Tongue (tissue), 2 donors: ENCODE data around the gene CYLD. TPM values are rescaled to one million over a fixed set of nuclear protein-coding genes. Genes with fewer than 3 reads are reported as not detected.
A peak's percentile ranks its signal among the peaks of the same experiment; 100 is the strongest.

Source experiments
- DNase-seq: peaks from one replicate; pipeline ENCODE4 v3.0.0-alpha.2; 2015
- total RNA-seq: library from RNA; depleted of rRNA; stranded (reverse); fragments of >200 nt; gene quantifications from one replicate; pipeline ENCODE4 v1.2.3, GENCODE V29; 2014

The CYLD gene
- total RNA-seq, 1 donor from 2014 or later, result 60.7 TPM

GRCh38 chr16:50781518-50781917, 39.6 kb downstream of the CYLD start:
- DNase-seq, result no peak

GRCh38 chr16:50789757-50790156, 47.9 kb downstream of the CYLD start:
- no peak for DNase-seq

DNA sequence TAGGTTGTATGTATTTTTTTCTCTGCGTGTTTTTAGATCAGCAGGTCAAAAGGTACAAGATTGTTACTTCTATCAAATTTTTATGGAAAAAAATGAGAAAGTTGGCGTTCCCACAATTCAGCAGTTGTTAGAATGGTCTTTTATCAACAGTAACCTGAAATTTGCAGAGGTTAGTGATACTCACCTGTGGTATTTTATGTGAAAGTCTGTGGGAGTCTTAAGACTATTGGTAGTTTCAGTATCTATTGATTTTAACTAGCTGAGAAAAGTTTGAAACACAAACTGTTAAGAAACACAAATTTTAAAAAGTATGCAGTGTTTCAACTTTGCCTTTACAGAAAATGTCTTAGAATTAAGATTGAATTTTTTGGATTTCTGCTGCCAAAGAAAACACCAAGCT, 49.6 kb downstream of the CYLD start:
- no peak for DNase-seq

- no peak for DNase-seq
Observed at GRCh38 chr16:50796829-50797228, 54.9 kb downstream of the CYLD start.

DNA sequence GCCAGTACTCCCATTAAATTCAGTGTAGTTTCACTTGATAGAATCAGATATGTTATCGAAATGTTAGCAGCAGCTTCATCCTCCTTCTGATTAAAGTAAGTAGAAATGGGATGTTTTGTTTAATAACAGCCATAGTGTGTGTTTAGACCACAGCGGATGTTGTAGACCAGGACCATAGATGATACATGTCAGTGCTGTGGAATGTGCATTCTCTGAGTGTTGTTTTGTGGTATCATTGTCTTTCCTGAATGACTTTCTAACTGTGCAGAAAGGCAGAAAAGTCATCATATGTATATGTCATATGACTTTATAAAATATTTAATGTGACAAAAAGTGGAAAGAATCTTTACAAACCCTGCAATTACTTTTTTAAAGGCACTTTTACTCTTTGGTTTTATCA, 55.6 kb downstream of the CYLD start:
- DNase-seq, result no peak

- no peak for DNase-seq
Observed at GRCh38 chr16:50800074-50800473, 58.2 kb downstream of the CYLD start.

DNA sequence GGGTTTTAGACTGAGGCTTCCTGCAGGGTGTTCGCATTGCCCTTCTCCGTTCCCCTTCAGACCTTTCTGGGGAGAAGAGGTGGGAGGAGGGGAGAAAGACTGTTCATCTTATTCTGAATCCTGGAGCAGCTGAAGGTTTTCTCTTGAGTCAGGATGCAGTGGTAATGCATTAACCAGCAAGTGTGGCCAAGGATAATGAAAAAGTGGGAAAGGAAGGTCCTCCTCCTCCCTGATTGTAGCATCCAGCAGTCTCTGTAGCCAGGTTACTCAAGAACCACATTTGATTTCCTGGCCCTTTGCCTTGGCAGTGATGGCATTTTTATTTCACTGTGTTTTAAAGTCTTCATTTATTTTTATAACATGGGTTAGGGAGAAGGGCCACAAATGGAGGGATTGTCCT, 59.1 kb downstream of the CYLD start:
- DNase-seq, result no peak

GRCh38 chr16:50802000-50802399, 60.1 kb downstream of the CYLD start:
- no peak for DNase-seq

GRCh38 chr16:50802961-50803360, 61.1 kb downstream of the CYLD start:
- no peak for DNase-seq

- DNase-seq, result no peak
Observed at GRCh38 chr16:50804290-50804907, 62.5 kb downstream of the CYLD start.

DNA sequence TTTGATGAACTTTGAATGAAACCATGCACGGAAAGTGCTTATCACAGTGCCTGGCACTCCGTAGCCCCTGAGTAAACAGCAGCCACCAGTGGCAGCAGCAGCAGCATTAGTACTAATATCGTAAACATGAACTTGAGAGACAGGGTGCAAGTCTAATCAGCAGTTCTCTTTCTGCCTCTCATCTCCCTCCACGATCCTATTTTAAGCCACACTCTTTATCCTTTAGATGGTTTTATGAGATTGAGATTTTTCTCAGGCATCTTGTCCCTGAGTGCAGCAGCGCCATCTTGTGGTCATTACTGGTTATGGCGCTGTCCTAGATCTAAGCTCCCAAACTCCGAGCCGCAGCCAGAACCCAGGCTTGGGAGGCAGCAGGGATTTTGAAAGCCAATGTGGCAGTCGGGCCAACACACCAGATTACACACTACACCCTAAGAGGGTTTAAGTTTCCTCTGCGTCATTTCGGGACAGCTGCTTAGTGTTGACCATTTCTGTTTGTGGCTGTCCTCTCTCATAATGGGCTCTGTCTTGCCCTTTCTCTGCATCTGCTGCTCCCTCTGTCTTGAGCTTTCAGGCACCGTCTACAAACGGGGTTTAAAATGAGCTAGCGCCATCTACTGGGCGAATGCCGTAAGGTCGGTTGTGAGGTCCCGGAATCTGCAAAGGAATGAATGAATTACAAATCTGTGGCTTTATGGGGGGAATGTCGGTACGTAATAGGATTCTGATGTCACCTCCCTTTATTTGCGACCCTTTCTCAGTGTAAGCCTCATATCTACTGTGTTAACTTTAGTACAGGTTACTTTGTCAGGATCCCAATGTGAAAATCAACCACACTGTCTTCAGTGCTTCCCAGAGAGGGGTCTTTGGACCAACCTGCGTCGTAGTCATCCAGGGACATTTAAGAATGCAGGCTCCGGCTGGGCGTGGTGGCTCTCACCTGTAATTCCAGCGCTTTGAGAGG, 64.5 kb downstream of the CYLD start:
- peak; percentile 98 for DNase-seq

- DNase-seq, result no peak
Observed at GRCh38 chr16:50808929-50809538, 67.1 kb downstream of the CYLD start.

GRCh38 chr16:50809561-50809960, 67.7 kb downstream of the CYLD start:
- DNase-seq, result no peak

DNA sequence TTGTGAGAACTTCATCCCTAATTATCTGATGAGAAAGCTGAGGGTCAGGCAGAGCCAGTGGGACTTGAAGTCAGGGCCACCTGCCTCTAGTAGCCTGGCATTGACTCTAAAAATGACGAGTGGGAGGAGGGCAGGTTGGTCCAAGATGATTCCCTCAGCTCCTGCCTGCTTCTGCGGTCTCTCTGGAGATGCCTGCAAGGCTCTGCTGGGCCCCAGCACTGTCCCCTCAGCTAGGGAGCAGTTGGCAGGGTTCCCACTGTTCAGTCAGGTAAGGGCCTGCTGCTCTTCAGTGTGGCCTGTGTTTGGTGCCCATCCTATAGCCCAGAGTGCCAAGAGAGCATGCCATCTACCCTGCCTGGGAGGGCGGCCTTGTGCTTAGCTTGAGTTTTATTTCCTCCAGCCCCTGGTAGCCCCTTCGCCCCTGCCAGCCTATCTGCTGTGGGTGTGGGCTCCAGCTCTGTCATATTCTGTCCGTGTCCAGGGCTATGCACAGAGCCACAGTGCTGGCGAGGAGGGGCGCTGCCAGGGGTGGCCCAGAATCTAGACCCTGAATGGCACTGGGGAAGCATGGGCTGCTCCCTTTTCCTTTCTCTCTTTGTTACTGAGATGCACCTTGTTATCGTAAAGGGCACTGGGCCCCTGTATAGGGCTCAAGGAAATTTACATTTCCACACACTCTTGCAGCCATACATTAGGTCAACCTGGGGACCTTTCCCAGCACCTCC, 68.5 kb downstream of the CYLD start:
- no peak for DNase-seq

GRCh38 chr16:50812046-50812445, 70.2 kb downstream of the CYLD start:
- DNase-seq, result no peak

- peak; percentile 32 for DNase-seq
Observed at GRCh38 chr16:50812876-50813466, 71.1 kb downstream of the CYLD start.

DNA sequence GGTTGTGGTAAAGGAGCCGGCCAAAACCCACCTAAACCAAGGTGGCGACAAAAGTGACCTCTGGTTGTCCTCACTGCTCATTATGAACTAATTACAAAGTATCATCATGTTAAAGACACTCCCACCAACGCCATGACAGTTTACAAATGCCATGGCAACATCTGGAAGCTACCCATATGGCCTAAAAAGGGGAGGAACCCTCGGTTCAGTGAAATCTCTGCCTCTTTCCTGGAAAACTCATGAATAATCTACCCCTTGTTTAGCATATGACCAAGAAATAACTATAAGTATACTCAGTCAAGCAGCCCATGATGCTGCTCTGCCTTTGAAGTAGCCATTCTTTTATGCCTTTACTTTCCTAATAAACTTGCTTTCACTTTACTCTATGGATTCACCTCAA, 72.2 kb downstream of the CYLD start:
- DNase-seq, result no peak

- DNase-seq, result no peak
Observed at GRCh38 chr16:50814541-50814940, 72.7 kb downstream of the CYLD start.

- no peak for DNase-seq
Observed at GRCh38 chr16:50815382-50815781, 73.5 kb downstream of the CYLD start.

DNA sequence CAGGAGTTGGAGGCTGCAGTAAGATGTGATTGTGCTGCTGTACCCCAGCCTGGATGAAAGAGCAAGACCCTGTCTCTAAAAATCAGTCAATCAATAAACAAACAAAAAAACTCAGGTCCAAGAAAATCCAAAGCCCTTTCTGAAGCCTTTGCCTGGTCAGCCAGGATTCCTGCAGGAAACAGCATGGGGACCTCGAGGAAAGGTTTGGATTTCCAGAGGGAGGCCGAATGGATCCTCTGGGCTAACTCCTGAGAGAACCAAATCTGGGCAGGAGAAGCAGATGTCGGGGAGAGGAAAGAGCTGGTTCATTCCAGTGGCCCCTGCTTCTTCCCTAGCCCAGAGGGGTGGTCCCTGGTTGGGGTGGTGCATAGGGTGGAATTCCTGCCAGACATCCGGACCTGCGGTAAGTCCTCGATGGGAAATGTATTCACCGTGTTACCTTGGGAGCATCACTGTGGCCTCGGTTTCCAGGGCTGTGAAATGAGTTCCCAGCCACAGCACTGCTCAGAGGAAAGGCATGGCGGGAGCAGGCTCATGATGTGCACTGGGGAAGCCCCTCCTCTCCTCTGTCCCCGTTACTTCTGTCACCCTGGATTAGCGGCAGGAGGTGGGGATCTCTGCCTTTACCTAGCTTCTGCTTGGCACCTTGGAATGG, 75.1 kb downstream of the CYLD start:
- no peak for DNase-seq

DNA sequence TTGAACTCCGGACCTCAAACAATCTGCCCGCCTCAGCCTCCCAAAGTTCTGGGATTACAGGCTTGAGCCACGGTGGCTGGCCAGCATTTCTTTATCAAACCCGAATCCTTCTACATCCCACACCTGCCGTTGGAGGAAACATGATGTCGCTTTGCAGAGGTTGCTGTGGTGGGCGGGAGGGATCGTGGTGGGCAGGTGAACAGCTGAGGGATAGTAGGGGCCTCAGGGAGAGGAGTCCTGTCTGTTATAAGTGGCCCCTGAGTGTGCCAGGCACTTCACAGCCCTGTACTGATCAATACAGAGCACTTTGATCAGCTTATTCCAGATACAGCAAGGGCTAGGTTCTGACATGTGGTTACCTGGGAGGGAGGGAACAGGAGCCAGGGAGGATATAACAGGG, 76.5 kb downstream of the CYLD start:
- no peak for DNase-seq

DNA sequence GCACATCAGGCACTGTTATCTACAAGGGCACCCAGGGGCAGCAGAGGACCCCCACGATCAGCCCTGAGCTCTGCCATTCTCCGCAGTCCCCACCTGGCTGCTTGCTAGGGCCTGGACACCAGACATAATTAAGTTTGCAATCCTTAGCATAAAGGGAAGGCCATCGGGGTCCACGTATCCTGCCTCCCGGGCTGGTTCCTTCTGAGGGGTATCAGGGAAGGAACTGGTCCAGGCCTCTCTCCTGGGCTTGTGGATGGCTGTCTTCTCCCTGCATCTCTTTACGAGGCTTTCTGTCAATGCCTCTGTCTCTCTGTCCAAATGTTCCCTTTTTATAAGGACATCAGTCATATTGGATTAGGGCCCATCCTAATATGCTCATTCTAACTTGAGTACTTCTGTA, 77.8 kb downstream of the CYLD start:
- no peak for DNase-seq
